GM19328 (cell line): Measurements from ENCODE around the gene B9D1.

Experiments used
- ATAC-seq: cut with Tn5 transposase; IDR thresholded peaks from one replicate; pipeline ENCODE4 v1.9.1; 2021; ENCODE audit warnings: mild to moderate bottlenecking, moderate library complexity; ENCODE audit not compliant: unreplicated experiment

The B9D1 gene

GRCh38 chr17:19388791-19389785 is 26.6 kb upstream of the B9D1 start:
- no peak for ATAC-seq

GRCh38 chr17:19387921-19388521 is 25.5 kb upstream of the B9D1 start:
- ATAC-seq: no peak

GRCh38 chr17:19386974-19387920 is 24.7 kb upstream of the B9D1 start, which contains the start of gene MFAP4:
Gene MFAP4 (minus strand): TSS chr17:19387190. CDS start chr17:19387155, 35 bp downstream.
- no peak for ATAC-seq

- no peak for ATAC-seq
These were observed 23.8 kb upstream of the B9D1 start for GRCh38 chr17:19386051-19386929.

GRCh38 chr17:19385521-19385983 is 23.0 kb upstream of the B9D1 start:
- no peak for ATAC-seq

- ATAC-seq: no peak
These were observed 22.3 kb upstream of the B9D1 start for GRCh38 chr17:19384723-19385391.

- no peak for ATAC-seq
These were observed 21.4 kb upstream of the B9D1 start for GRCh38 chr17:19383681-19384470.

GRCh38 chr17:19382531-19383444 is 20.3 kb upstream of the B9D1 start:
- no peak for ATAC-seq

- no peak for ATAC-seq
These were observed 19.4 kb upstream of the B9D1 start for GRCh38 chr17:19381741-19382444.

- ATAC-seq: no peak
These were observed 18.8 kb upstream of the B9D1 start for GRCh38 chr17:19381361-19381740.

- ATAC-seq: no peak
These were observed 18.2 kb upstream of the B9D1 start for GRCh38 chr17:19380481-19381301.

GRCh38 chr17:19379361-19380065 is 17.0 kb upstream of the B9D1 start:
- no peak for ATAC-seq

GRCh38 chr17:19378416-19379360 is 16.2 kb upstream of the B9D1 start, which contains the start of gene MAPK7:
Gene MAPK7 (plus strand): TSS chr17:19378498. CDS start chr17:19378901, 403 bp downstream.
- ATAC-seq: peak; percentile 13
